ENCODE data around the gene RHOG. TPM values are rescaled to one million over a fixed set of nuclear protein-coding genes. Genes with fewer than 3 reads are reported as not detected.

Gene RHOG
- total and polyA plus RNA-seq, 9 of the 15 experiments (the other 6 are each of a cell fraction or from before 2014, with no cell fraction given), result 22.6 to 162 (median 80.3) TPM

DNA sequence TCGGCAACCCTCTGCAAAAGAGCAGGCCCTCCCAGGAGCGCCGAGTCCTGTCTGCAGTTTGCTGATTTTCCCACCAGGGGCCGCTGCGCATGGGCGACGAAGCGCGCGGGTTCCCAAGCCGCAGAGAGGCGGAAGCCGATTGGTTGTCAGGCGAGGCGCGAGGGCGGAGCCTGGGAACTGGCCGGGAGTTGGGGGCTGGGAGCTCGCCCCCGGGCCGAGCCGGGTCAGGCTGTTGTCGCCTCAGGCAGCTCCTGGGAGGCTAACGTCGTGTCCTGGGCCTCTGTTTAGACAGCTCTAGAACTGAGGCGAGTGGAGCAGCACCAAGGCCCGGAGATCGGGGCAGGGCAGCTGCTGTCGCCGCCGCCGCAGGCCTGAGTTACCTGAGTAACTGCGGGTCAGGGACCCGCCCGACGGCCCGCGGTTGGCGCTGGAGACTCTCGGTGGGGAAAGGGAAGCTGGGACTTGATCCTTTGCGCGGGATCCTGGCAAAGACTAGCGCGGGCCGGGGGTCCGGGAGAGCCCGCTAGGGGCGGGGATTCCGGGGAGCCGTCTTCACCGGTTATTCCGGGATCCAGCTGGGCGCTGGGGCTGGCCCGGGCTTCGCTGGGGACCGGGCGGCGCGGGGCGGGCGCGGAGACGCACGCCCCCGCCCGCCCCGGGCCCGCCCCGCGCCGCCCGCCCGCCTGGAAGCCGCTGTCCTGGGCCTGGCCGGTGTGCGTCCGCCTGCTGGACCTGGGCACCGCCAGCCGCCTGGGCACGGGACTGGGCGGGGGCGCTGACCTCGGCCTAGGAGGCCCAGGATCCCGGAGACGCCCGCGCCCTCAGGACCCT, 14.4 kb upstream of the RHOG start, which contains the start of gene STIM1 (continued):
- no peak for TF ChIP-seq ZNF197 (CRISPR knock-in tag; IDR thresholded peaks at IDR 0.05; ENCODE audit: low read depth)
- TF ChIP-seq, protein P1, sequence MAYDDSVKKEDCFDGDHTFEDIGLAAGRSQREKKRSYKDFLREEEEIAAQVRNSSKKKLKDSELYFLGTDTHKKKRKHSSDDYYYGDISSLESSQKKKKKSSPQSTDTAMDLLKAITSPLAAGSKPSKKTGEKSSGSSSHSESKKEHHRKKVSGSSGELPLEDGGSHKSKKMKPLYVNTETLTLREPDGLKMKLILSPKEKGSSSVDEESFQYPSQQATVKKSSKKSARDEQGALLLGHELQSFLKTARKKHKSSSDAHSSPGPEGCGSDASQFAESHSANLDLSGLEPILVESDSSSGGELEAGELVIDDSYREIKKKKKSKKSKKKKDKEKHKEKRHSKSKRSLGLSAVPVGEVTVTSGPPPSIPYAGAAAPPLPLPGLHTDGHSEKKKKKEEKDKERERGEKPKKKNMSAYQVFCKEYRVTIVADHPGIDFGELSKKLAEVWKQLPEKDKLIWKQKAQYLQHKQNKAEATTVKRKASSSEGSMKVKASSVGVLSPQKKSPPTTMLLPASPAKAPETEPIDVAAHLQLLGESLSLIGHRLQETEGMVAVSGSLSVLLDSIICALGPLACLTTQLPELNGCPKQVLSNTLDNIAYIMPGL (CRISPR knock-in tag; IDR thresholded peaks at IDR 0.05), result no peak; the same call in 1 of the 2 replicates
- TF ChIP-seq, protein P2, sequence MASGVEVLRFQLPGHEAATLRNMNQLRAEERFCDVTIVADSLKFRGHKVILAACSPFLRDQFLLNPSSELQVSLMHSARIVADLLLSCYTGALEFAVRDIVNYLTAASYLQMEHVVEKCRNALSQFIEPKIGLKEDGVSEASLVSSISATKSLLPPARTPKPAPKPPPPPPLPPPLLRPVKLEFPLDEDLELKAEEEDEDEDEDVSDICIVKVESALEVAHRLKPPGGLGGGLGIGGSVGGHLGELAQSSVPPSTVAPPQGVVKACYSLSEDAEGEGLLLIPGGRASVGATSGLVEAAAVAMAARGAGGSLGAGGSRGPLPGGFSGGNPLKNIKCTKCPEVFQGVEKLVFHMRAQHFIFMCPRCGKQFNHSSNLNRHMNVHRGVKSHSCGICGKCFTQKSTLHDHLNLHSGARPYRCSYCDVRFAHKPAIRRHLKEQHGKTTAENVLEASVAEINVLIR (CRISPR knock-in tag; IDR thresholded peaks at IDR 0.05), result no peak
- peak; percentile 58 for TF ChIP-seq MTA3 (IDR thresholded peaks at IDR 0.05; ENCODE audit: borderline replicate concordance)
- TF ChIP-seq, protein P3, sequence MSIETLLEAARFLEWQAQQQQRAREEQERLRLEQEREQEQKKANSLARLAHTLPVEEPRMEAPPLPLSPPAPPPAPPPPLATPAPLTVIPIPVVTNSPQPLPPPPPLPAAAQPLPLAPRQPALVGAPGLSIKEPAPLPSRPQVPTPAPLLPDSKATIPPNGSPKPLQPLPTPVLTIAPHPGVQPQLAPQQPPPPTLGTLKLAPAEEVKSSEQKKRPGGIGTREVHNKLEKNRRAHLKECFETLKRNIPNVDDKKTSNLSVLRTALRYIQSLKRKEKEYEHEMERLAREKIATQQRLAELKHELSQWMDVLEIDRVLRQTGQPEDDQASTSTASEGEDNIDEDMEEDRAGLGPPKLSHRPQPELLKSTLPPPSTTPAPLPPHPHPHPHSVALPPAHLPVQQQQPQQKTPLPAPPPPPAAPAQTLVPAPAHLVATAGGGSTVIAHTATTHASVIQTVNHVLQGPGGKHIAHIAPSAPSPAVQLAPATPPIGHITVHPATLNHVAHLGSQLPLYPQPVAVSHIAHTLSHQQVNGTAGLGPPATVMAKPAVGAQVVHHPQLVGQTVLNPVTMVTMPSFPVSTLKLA (conservative IDR thresholded peaks at IDR 0.05), result peak; percentile 64 to 69
- no peak for TF ChIP-seq ZNF347 (CRISPR knock-in tag; IDR thresholded peaks at IDR 0.05; ENCODE audit: low read depth)
- no peak for TF ChIP-seq TCF7 (IDR thresholded peaks at IDR 0.05; ENCODE audit: borderline replicate concordance)
- TF ChIP-seq CHD1 (IDR thresholded peaks at IDR 0.05; ENCODE audit: low read length), result no peak
- TF ChIP-seq SIN3A (IDR thresholded peaks at IDR 0.05; ENCODE audit: borderline replicate concordance in 2 of 2, control insufficient read depth in 1 of 2, low read depth in 2 of 2, low read length in 2 of 2), result peak in 1 of 2 experiments; percentile 60; a peak in 1 of 4 replicates
- TF ChIP-seq, protein P4, sequence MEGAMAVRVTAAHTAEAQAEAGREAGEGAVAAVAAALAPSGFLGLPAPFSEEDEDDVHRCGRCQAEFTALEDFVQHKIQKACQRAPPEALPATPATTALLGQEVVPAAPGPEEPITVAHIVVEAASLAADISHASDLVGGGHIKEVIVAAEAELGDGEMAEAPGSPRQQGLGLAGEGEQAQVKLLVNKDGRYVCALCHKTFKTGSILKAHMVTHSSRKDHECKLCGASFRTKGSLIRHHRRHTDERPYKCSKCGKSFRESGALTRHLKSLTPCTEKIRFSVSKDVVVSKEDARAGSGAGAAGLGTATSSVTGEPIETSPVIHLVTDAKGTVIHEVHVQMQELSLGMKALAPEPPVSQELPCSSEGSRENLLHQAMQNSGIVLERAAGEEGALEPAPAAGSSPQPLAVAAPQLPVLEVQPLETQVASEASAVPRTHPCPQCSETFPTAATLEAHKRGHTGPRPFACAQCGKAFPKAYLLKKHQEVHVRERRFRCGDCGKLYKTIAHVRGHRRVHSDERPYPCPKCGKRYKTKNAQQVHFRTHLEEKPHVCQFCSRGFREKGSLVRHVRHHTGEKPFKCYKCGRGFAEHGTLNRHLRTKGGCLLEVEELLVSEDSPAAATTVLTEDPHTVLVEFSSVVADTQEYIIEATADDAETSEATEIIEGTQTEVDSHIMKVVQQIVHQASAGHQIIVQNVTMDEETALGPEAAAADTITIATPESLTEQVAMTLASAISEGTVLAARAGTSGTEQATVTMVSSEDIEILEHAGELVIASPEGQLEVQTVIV (CRISPR knock-in tag; IDR thresholded peaks at IDR 0.05; ENCODE audit: borderline replicate concordance), result no peak
- no peak for TF ChIP-seq SAFB2 (IDR thresholded peaks at IDR 0.05; ENCODE audit: borderline replicate concordance, low read depth, low read length, severe bottlenecking)
- no peak for TF ChIP-seq ZNF57 (CRISPR knock-in tag; IDR thresholded peaks at IDR 0.05)
- peak; percentile 4 to 72 (median 56) for TF ChIP-seq YY1 (IDR thresholded peaks at IDR 0.05; ENCODE audit: borderline replicate concordance in 1 of 3, control insufficient read depth in 1 of 3, extremely low read depth in 1 of 3, insufficient read depth in 3 of 3, insufficient read length in 1 of 3, insufficient replicate concordance in 2 of 3, low read depth in 1 of 3, low read length in 2 of 3)

Data from K562 (cell line).